ENCODE measurements around the gene ICAM4. TPM values are rescaled to one million over a fixed set of nuclear protein-coding genes. Genes with fewer than 3 reads are reported as not detected.
"Not testable (repeated sequence)": the region's sequence is repeated elsewhere in the genome, so short reads cannot be mapped to it uniquely, and the experiment has no call there.

The ICAM4 gene
- total RNA-seq, 4 donors from 2014 or later, result 1.3 TPM; not detected in 3

DNA sequence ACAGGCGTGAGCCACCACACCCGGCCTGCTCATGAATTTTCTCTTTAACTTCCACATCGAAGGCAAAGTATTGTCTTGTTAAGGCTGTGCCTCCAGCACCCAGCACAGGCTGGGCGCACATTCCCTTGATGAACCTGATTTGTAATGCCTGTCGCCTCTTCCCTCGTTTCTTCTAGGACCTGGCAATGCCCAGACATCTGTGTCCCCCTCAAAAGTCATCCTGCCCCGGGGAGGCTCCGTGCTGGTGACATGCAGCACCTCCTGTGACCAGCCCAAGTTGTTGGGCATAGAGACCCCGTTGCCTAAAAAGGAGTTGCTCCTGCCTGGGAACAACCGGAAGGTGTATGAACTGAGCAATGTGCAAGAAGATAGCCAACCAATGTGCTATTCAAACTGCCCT is 12.2 kb upstream of the ICAM4 start:
- peaks cover 0 to 29% (median 12%) of the 10 kb centered on the region in 4 donors for H3K4me1 ChIP-seq
- 83 to 89% methylated on average over 10 of the region's 10 CpGs for WGBS, 2 donors
- H3K27me3 ChIP-seq, result peaks cover 0 to 13% of the 10 kb centered on the region in 2 donors
- H3K36me3 ChIP-seq, result peaks cover 0 to 41% (median 0%) of the 10 kb centered on the region in 3 donors
- no peak overlapping the region for H3K4me3 ChIP-seq
- TF ChIP-seq POLR2A (IDR thresholded peaks at IDR 0.05) (no peak), EP300 (IDR thresholded peaks at IDR 0.05) (no peak)
- TF ChIP-seq, protein P1, sequence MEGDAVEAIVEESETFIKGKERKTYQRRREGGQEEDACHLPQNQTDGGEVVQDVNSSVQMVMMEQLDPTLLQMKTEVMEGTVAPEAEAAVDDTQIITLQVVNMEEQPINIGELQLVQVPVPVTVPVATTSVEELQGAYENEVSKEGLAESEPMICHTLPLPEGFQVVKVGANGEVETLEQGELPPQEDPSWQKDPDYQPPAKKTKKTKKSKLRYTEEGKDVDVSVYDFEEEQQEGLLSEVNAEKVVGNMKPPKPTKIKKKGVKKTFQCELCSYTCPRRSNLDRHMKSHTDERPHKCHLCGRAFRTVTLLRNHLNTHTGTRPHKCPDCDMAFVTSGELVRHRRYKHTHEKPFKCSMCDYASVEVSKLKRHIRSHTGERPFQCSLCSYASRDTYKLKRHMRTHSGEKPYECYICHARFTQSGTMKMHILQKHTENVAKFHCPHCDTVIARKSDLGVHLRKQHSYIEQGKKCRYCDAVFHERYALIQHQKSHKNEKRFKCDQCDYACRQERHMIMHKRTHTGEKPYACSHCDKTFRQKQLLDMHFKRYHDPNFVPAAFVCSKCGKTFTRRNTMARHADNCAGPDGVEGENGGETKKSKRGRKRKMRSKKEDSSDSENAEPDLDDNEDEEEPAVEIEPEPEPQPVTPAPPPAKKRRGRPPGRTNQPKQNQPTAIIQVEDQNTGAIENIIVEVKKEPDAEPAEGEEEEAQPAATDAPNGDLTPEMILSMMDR (IDR thresholded peaks at IDR 0.05), result no peak
- H3K27ac ChIP-seq, result no peak overlapping the region
- DNase-seq (ENCODE audit: low spot score in 2 of 2), result no peak
- no peaks in the 10 kb centered on the region for H3K9me3 ChIP-seq

DNA sequence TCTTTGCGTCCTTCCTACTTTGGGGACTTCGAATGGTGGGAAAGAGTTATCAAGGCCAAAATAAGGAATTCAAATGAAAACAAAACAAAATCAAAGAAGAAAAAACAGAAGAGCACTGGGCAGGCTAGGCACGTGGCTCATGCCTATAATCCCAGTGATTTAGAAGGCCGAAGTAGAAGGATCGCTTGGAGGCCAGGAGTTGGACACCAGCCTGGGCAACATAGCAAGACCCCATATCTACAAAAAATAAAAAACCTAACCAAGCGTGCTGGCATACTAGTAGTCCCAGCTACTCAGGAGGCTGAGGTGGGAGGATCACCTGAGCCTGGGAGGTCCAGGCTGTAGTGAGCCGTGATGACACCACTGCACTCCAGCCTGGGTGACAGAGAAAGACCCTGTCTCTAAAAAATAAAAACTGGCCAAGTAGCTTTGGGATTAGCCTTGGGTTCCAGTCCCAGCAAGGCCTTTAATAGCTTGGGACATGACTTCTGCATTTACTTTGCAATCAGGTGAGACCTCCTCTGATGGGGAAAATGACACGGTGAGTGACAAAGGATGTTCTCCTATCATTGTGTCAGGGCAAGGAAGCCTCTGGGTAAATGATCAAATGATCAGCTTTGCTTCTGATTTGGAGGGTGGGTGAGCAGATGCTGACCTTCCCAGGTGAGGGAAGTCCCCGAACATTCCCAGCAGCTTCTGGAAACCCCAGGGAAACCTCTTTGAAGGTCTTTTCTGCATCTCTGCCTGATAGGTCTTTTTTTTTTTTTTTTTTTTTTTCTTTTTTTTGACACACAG is 8.8 kb upstream of the ICAM4 start:
- no peak overlapping the region for H3K27ac ChIP-seq
- TF ChIP-seq, protein P1 (IDR thresholded peaks at IDR 0.05), result no peak
- TF ChIP-seq POLR2A (IDR thresholded peaks at IDR 0.05) (no peak), EP300 (IDR thresholded peaks at IDR 0.05) (no peak)
- DNase-seq (ENCODE audit: low spot score in 2 of 2), result no peak
- H3K9me3 ChIP-seq, result no peaks in the 10 kb centered on the region
- peaks cover 0 to 2% (median 0%) of the 10 kb centered on the region in 4 donors for H3K4me1 ChIP-seq
- WGBS, 2 donors, result 85 to 89% methylated on average over 9 of the region's 9 CpGs
- no peak overlapping the region for H3K4me3 ChIP-seq
- H3K27me3 ChIP-seq, result no peaks in the 10 kb centered on the region
- peaks cover 0 to 55% (median 0%) of the 10 kb centered on the region in 3 donors for H3K36me3 ChIP-seq

DNA sequence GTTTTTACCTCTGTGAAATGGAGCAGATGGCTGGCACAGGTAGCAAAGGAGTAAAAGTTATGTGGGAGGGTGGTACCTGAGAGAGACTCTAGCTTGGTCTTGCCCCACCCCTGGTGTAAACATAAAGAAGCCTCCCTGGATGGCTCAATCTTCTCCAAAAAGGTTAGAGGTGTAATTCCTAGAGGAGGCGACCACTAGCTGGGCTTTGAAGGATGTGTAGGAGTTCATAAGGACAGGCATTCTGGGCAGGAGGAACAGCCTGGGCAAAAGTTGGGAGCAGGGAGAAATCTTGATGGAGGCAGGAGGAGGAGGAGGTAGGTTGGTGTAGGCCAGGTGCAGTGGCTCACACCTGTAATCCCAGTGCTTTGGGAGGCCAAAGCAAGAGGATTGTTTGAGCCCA is 7.8 kb upstream of the ICAM4 start:
- no peak overlapping the region for H3K4me3 ChIP-seq
- no peaks in the 10 kb centered on the region for H3K27me3 ChIP-seq
- no peaks in the 10 kb centered on the region for H3K4me1 ChIP-seq
- no peak for DNase-seq (ENCODE audit: low spot score in 2 of 2)
- TF ChIP-seq EP300 (IDR thresholded peaks at IDR 0.05) (no peak), POLR2A (IDR thresholded peaks at IDR 0.05) (no peak)
- TF ChIP-seq, protein P1 (IDR thresholded peaks at IDR 0.05), result no peak
- no peak overlapping the region for H3K27ac ChIP-seq
- WGBS, 2 donors, result 91 to 100% methylated on average over 1 of the region's 1 CpG
- no peaks in the 10 kb centered on the region for H3K9me3 ChIP-seq
- peaks cover 0 to 64% (median 0%) of the 10 kb centered on the region in 3 donors for H3K36me3 ChIP-seq

DNA sequence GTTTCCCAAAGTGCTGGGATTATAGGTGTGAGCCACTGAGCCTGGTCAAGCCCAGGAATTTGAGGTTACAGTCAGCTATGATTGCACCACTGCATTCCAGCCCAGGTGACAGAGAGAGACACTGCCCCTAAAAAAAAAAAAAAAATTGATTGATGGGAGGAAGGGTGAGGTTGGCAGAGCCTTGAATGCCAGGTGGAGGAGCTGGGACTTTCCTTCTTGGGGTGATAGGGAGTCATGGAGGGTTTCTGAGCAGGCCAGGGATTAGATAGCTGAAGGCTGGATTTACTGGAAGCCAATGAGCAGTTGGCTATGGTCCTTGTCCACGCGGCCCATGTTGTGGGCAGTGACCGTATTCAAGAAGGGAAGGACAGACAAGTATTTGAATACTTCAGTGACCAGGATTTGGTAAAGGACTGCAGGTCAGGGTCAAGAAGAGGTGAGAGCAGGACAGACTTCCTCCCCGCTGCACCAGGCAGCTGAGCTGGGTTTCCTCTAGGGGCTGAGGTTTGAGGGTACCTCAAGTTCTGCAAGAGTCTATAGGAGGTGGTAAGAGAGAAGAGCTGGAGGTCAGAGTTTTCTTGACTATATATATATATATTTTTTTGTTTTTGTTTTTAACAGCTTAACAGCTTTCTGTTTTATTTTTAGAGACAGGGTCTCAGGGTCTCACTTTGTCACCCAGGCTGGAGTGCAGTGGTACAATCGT is 6.9 kb upstream of the ICAM4 start:
- 76 to 85% methylated on average over 5 of the region's 5 CpGs for WGBS, 2 donors
- no peak overlapping the region for H3K27ac ChIP-seq
- TF ChIP-seq POLR2A (IDR thresholded peaks at IDR 0.05) (no peak), EP300 (IDR thresholded peaks at IDR 0.05) (no peak)
- TF ChIP-seq, protein P1 (IDR thresholded peaks at IDR 0.05), result no peak
- no peak for DNase-seq (ENCODE audit: low spot score in 2 of 2)
- H3K4me3 ChIP-seq, result no peak overlapping the region
- no peaks in the 10 kb centered on the region for H3K9me3 ChIP-seq
- no peaks in the 10 kb centered on the region for H3K4me1 ChIP-seq
- peaks cover 0 to 67% (median 4%) of the 10 kb centered on the region in 3 donors for H3K36me3 ChIP-seq
- H3K27me3 ChIP-seq, result no peaks in the 10 kb centered on the region

DNA sequence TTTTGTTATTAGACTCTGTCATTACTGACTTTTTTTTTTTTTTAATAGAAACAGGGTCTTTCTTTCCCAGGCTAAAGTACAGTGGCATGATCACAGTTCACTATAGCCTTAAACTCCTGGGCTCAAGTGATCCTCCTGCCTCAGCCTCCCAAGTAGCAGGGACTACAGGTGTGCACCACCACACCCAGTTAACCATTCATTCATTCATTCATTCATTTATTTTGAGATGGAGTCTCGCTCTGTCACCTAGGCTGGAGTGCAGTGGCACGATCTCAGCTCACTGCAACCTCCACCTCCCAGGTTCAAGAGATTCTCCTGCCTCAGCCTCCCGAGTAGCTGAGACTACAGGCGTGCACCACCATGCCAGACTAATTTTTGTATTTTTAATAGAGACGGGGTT is 4.7 kb upstream of the ICAM4 start:
- 91 to 98% methylated on average over 5 of the region's 5 CpGs for WGBS, 2 donors
- not testable (repeated sequence) for H3K27ac ChIP-seq; H3K9me3 ChIP-seq; H3K4me1 ChIP-seq; DNase-seq (ENCODE audit: low spot score in 2 of 2); H3K27me3 ChIP-seq; H3K4me3 ChIP-seq
- peaks cover 0 to 66% (median 4%) of the 10 kb centered on the region in 3 donors for H3K36me3 ChIP-seq

Data from tibial nerve (tissue), 4 donors.